NCI-H1092 treated with DMSO at 0.1 percent for 48 hours (cell line): ENCODE results near the gene KNSTRN.

Experiments
- DNase-seq: peaks from one replicate; lab custom pipeline; 2025; lab: John Stamatoyannopoulos, UW

The KNSTRN gene

GRCh38 chr15:40435023-40435709 lies 52.6 kb downstream of the KNSTRN start:
- DNase-seq, result no peak

DNA sequence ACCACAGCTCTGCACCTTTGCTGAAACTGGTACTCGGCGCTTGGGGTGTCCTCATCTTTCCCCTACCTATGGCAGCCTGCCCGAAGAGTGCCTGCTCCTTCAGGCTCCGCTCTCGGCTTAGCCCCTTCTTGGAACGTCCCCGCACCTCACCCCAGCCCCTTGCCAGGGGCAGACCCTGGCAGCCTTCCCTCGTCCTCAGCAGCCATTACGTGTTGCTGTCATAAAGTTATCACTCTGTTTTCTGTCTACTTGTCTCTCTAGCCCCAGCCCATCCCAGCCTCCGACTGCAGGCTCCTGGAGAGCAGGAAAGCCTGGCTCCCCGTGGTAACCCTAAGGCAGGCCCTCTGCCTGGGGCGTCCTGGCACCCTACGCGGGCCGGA lies 53.2 kb downstream of the KNSTRN start:
- no peak for DNase-seq

GRCh38 chr15:40436116-40436891 lies 53.8 kb downstream of the KNSTRN start:
- peak; percentile 5 for DNase-seq

DNA sequence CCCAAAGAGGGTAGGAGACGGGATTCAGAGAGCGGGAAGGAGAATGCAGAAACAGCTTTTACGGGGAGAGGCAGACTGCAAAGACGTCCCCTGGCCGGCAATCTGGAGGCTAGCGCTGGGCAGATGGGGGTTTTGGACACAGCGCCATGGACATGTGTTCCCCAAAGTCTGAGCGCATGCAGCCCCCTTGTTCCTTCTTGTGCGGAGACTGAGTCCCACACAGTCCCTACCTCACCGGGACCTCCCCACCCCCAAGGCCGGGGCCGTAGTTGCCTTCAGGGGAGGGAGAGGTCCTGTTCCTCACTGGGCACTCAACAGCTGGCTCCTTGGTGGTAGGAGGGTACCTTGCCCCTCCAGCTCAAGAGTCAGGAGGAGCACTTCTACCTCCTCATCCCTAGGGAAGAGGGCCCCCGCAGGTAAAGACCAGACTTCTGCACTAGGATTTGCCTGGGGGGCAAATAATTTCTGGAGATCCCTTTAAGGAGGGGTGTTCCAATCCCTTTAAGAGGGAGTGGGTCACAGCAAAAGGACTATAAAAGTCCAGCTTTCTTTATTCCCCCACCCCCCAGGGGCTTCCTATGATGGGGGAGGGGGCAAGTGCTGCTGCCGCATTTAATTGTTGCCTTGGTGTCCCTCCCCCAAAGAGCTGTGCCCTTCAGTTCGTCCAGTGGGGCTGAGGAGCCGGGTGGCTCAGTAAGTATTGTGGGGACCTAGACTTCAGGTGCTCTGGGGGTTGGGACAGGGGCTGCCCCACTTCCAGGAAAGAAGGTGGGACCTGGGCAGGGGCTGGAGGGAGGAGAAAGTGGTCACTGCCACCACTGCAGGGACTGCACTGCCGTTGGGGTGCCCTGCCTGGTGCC lies 54.6 kb downstream of the KNSTRN start:
- DNase-seq, result no peak

DNA sequence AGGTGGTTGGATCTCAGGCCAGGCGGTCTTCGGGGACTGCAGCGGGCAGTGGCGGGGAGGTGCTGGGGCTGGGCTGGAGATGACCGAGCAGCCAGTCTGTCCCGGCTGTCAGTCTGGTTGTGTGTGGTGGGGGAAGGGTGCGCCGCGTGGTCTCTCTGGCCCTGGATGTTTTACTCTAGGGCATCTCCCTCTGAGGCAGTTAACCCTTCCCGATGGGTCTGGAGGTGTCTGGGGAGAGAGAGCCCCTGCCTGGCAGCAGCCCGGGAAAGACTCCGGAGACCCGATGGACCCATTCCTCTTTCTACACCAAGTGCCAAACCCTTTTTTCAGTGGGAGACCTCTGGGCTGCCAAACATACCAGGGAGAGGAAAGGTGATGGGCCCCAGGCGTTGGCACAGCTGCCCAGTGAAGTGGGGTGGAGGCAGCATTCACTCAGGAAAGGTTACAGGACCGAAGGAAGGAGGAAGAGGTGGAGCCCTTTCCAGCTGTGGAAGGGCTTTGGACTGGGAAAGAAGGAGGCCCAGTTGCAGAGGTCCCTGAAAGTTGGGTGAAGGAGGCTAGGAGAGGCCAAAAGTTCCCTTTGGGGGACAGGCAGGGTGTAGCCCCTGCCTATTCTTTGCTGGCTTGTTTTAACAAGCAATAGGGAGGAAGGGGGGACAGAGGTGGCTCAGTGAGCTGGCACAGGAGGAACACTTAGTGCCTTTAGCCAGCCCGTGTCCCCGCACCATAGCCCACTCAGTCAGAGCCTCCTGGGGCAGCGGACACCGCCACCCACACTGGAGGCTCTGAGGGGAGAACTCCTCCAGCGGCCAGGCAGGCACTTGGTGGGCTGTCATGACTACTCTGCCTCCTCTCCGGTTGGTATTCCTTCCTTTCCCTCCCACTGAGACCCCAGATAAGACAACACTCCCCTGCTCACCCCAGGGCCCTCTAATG lies 55.5 kb downstream of the KNSTRN start:
- DNase-seq, result no peak

DNA sequence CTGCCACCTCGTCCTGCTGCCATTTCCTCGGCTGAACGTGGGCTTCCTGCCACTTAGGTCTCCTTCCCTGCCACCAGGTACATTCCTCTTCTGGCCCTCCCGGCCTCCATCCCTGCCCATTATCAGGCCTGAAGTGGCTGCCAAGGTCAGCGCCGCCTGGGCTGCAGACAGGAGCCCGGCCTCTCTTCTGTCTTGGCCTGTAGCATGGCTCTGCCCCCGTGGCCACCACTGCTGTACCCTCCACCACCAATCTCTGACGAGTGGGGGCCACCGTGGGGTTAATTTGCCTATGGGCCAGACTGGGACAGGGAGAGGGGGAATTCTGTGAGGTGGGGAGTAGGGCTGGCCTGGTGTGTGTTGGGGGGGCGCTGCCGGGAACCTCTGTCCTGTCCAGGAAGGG lies 56.2 kb downstream of the KNSTRN start:
- DNase-seq, result no peak

GRCh38 chr15:40439461-40439959 lies 57.0 kb downstream of the KNSTRN start:
- DNase-seq, result no peak

DNA sequence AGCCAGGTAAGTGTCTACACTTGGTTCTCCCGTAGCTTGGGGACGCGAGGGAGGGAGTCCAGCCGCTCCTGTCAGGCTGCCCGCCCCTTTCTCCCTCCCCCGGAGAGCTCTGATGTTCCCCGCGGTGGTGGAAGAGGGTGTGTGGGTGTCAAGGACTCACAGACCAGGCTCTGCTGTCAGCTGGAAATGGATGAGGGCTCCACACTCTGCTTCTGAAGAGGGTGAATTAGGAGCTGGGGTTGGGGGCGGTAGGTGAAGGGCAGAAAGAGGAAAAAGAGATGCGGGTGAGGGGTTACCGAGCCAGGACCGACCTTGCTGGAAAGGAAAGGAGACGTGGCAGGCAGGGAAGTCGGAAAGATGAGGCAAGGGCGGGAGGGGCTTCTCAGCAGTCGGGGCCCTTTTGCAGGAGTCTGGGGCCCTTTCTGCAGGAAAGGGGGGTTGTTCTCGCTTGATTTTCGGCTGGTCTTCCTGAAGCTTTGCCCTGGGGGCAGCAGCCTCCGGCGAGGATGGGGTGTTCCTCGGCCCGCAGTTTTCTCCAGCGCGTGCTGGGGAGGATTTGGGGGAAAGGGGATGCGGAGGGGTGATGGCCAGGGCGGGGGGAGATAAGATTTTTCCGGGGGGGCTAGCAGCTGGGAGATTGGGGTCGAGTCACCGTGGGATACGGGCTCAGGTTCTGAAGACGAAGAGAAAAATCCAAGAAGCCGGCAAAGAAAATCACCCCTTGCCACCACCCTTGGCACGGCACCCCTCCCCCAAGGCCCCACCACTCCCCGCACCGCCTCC lies 57.6 kb downstream of the KNSTRN start:
- peak; percentile 39 for DNase-seq

DNA sequence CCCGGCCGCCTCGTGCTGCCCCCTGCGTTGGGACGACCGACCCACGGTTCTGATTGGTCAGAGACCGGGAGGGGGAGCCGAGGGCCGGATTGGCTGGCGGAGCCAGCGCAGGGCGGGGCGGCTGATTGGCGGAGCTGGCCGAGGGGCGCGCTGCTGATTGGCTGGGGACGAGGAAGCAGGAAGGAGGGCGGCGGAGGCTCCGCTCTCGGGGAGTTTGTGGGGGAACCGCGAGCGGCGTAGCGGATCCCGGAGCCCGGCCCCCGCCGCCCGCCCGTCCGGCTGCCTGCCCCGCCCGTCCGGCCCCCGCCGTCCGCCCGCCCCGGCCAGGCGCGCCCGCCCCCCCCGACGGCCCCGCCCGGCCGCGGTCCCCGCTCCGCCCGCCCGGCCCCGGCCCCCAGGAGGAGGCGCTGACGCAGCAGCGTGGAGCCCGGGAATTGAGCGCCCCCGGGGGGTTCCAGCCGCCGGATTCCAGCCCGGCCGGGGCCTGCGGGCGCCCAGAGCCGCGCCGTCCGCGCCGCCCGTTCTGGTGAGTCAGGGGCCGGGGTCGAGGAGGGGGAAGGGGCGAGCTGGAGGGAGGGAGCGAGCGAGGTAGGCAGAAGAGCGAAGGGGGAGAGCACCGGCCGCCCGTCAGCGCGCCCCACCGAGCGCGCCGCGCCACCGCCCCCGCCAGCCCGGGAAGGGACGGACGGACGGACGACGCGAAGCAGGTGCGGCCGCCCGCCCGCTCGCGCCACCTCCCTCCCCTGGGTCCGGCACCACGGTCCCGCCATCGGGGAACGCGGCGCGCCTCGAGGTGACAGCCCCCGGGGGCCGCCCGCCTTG lies 58.4 kb downstream of the KNSTRN start, which contains the start of gene BAHD1:
Gene BAHD1, plus strand, starts transcription at position 211 of the 822 bp plus-strand sequence. CDS start 17,512 bp downstream, outside the sequence.
- DNase-seq, result peak; percentile 89

DNA sequence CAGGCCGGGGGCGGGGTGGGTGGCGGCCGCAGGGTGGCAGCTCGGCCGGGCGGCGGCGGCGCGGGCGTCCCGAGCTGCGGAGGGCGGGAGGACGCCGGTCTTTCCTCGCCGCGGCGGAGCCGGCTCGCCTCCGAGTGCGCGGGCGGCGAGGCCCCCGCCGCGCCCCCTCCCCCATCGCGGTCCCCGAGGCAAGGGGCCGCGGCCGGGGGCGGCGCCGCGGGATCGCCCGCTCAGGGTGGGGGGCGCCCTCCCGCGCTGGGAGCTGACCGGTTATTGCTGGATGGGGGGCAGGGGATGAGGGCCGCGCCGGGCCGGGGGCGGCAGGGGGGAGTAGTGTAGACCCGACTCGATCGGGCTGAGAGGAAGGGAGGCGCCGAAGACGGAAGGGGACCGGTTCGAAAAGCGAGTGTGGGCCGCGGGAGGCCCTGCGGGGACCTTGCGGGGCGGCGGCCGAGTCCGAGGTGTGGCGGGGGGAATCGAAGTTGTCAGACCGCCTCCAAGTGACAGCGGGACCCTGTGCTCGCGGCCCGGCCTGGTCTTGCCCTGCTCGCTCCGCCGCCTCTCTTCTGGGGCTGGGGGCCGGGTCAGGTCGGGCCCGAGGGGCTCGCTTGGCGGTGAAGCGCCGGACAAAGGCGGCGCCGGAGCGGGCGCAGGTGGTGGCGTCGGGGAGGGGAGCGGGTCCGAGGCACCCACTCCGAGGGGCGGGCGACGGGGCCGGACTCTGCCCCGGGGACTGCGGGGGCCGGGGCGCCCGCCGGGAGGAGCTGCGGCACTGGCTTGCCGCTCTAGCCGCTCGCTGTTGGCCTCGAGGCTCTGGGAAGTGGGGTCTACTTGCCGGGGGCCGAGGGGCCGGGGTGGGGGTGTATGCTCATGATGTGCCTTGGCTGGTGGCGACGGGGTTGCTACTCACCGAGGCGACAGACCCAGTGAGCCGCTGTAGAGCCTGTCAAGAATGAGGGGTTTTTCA lies 59.3 kb downstream of the KNSTRN start:
- DNase-seq, result peak; percentile 14

DNA sequence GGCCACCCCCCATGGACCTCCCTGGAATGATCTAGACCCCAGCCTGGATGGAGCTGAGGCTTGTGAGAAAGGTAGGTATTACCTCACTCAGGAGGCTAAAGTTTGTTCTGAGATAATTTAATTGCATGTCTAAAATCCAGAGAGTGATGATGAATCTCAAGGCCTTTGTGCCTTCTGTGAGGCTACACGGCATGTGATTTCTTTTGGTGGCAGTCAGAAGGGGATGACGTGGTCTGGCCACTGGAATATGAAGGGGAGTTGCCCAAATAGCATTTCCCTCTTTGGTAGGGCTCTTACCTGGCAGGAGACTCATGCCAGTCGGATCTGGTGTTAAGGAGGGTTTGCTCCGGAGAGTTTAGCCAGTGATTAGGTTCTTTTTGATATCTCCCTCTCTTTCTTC lies 60.7 kb downstream of the KNSTRN start:
- no peak for DNase-seq

DNA sequence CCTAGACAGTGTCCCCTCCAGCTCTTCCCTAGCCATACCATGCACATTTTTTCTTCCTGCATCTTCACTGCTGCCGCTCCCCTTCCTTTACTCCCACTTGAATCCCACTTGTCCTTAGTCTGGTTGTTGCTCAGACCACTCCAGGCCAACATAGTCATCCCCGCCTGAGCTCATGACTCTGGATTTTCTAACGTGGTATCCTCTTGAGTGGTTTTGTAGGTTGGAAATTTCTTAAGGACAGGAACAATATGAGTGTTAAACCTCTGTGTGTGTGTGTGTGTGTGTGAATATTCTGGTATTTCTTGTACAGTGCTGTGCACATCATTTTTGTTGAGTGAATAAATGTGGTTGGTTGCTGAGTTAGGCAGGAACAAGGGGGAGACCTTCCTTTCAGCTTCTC lies 61.3 kb downstream of the KNSTRN start:
- DNase-seq, result no peak
